ENCODE measurements around the gene PKD1. TPM values are rescaled to one million over a fixed set of nuclear protein-coding genes. Genes with fewer than 3 reads are reported as not detected.

PKD1 gene
- 118 and 166 TPM in 2 replicates for total RNA-seq (ENCODE audit: low replicate concordance)

- peak; percentile 94 for DNase-seq (ENCODE audit: low read depth)
- H3K4me3 ChIP-seq (ENCODE audit: low read depth, low read length): peak within 1 kb of the TSS; percentile 64
These were observed at the start of gene PKD1 for GRCh38 chr16:2135770-2136490. Gene PKD1, minus strand, starts transcription at chr16:2135898. Its CDS starts 209 bp downstream, at chr16:2135689.

GRCh38 chr16:2184962-2185361 is 49.3 kb upstream of the PKD1 start:
- no peak overlapping the region for H3K4me3 ChIP-seq (ENCODE audit: low read depth, low read length)
- DNase-seq (ENCODE audit: low read depth): no peak
- TF ChIP-seq, protein P1, sequence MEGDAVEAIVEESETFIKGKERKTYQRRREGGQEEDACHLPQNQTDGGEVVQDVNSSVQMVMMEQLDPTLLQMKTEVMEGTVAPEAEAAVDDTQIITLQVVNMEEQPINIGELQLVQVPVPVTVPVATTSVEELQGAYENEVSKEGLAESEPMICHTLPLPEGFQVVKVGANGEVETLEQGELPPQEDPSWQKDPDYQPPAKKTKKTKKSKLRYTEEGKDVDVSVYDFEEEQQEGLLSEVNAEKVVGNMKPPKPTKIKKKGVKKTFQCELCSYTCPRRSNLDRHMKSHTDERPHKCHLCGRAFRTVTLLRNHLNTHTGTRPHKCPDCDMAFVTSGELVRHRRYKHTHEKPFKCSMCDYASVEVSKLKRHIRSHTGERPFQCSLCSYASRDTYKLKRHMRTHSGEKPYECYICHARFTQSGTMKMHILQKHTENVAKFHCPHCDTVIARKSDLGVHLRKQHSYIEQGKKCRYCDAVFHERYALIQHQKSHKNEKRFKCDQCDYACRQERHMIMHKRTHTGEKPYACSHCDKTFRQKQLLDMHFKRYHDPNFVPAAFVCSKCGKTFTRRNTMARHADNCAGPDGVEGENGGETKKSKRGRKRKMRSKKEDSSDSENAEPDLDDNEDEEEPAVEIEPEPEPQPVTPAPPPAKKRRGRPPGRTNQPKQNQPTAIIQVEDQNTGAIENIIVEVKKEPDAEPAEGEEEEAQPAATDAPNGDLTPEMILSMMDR (IDR thresholded peaks at IDR 0.05; ENCODE audit: insufficient read depth, low read length): no peak

GRCh38 chr16:2184346-2184745 is 48.6 kb upstream of the PKD1 start:
- TF ChIP-seq, protein P1 (IDR thresholded peaks at IDR 0.05; ENCODE audit: insufficient read depth, low read length): no peak
- H3K4me3 ChIP-seq (ENCODE audit: low read depth, low read length): no peak overlapping the region
- DNase-seq (ENCODE audit: low read depth): no peak

DNA sequence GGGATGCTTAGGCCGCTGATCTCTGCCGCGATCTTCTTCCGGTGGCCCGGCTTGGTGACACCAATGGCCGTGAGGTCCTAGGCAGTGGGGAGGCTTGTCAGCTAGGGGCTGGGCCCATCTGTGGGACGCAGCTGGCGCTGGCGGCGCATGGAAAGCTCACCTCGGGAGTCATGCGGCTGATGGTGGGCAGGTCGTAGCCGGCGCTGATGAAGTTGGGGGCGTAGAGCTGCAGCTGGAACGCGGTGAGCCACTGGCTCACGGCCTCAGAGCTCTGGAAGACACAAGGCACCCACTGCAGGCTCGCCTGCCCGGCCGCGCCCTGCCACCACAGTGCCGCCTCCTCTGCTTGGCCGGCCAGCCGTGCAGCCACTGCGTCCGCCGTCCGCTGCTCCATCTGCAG is 48.0 kb upstream of the PKD1 start:
- no peak for DNase-seq (ENCODE audit: low read depth)
- TF ChIP-seq, protein P1 (IDR thresholded peaks at IDR 0.05; ENCODE audit: insufficient read depth, low read length): no peak
- H3K4me3 ChIP-seq (ENCODE audit: low read depth, low read length): no peak overlapping the region

DNA sequence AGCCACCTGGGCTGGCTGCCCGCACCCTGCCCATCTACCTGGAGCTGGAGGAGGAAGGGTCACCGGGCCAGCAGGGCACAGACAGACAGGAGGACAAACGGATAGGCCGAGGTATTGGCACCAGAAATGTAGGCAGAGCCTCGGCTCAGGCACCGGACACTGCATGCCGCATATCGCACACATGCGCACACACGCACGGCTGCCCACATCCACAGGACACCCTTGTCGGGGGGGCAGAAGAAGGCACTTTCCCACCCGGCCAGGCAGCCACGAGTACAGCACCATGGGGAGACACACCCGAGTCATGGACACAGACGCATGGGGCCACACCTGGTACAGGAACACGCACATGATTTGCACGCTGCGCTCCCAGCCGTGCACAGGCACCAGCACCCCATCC is 46.3 kb upstream of the PKD1 start:
- TF ChIP-seq, protein P1 (IDR thresholded peaks at IDR 0.05; ENCODE audit: insufficient read depth, low read length): no peak
- DNase-seq (ENCODE audit: low read depth): no peak
- H3K4me3 ChIP-seq (ENCODE audit: low read depth, low read length): no peak overlapping the region

DNA sequence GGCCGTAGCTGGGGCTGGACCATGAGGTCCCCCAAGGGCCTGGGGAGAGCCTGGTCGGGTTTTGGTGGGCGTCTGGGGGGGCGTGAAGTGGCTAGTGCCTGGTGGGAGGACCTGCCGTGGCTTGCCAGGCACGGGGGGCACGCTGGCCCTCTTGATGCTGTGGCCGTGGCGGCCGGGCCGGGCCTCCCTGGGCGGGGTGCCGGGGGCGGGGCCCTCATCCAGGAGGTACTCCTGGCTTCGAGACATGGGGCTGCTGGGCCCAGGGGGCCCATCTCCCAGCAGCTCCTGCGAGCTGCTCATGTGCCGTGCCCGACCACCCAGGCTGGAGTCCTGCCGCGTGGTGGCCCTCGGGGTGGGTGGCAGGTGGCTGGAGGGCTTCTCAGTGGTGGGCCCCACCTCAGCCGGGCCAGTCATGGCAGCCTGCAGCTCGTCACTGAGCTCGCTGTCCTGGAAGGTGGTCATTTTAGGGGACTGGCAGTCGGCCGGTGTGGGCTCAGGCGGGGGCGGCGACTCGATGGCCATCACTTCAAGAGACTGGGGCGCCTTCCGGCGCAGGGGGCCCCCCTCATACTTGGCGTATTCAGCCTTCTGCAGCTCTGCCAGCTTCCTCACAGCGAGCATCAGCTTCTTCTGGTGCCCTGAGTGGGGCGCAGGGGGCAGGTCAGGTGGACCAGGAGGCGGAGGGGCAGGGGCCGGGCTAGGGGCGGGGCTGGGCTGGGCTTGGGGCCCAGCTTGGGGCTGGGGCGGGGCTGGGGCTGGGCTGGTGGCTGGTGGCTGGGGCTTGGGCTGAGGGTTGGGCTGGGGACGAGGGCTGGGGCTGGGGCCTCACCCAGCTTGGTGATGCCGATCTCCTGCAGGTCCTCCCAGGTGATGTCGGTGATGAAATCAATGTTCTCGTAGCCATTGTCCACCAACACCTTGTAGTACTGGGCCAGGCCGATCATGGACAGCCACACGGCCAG is 45.5 kb upstream of the PKD1 start:
- DNase-seq (ENCODE audit: low read depth): no peak
- TF ChIP-seq, protein P1 (IDR thresholded peaks at IDR 0.05; ENCODE audit: insufficient read depth, low read length): no peak
- H3K4me3 ChIP-seq (ENCODE audit: low read depth, low read length): no peak overlapping the region

GRCh38 chr16:2180461-2180860 is 44.8 kb upstream of the PKD1 start:
- H3K4me3 ChIP-seq (ENCODE audit: low read depth, low read length): no peak overlapping the region
- TF ChIP-seq, protein P1 (IDR thresholded peaks at IDR 0.05; ENCODE audit: insufficient read depth, low read length): no peak
- DNase-seq (ENCODE audit: low read depth): no peak
